Endothelial cell of umbilical vein (primary cell): Measurements from ENCODE around the gene GFER.

Experiments
- EZH2 ChIP-seq: IDR thresholded peaks from 2 replicates; pipeline ENCODE4 v1.6.1; 2012; ENCODE audit warnings: borderline replicate concordance, low read depth, mild to moderate bottlenecking, moderate library complexity, low read length, inconsistent platforms; ENCODE audit not compliant: severe bottlenecking
- FOS ChIP-seq: IDR thresholded peaks from 2 replicates; pipeline ENCODE4 v1.6.1; 2011; ENCODE audit warnings: mild to moderate bottlenecking, low read length, moderate library complexity, borderline replicate concordance; ENCODE audit not compliant: insufficient read depth
- GATA2 ChIP-seq: IDR thresholded peaks from 2 replicates; pipeline ENCODE4 v1.7.0; 2011; ENCODE audit warnings: low read depth, mild to moderate bottlenecking, moderate library complexity, mixed read lengths, low read length; ENCODE audit not compliant: insufficient read length, insufficient read depth
- JUN ChIP-seq: IDR thresholded peaks from 2 replicates; pipeline ENCODE4 v1.6.1; 2011; ENCODE audit warnings: borderline replicate concordance, low read depth; ENCODE audit not compliant: insufficient read length, insufficient read depth
- MYC ChIP-seq: IDR thresholded peaks from one replicate; pipeline ENCODE4 v1.6.1; 2011; ENCODE audit warnings: mild to moderate bottlenecking, low read depth, low read length
- POLR2A ChIP-seq: IDR thresholded peaks from 2 replicates; pipeline ENCODE4 v1.6.1; 2012; ENCODE audit warnings: low read depth, mild to moderate bottlenecking, control low read depth, low read length
- POLR2AphosphoS5 ChIP-seq: IDR thresholded peaks from 2 replicates; pipeline ENCODE4 v1.6.1; 2012; ENCODE audit warnings: low read depth, mild to moderate bottlenecking, control low read depth, low read length, moderate library complexity; ENCODE audit not compliant: insufficient read depth
- TF ChIP-seq, protein P1 (sequence below): IDR thresholded peaks from 2 replicates; pipeline ENCODE4 v1.6.1; 2011; ENCODE audit not compliant: insufficient read depth, insufficient read length
- TF ChIP-seq, protein P2 (sequence below), 2 donors: IDR thresholded peaks; 1 replicate in 1 of 2; 2 replicates in 1 of 2; pipeline ENCODE4 v1.5.1; 2011; ENCODE audit warnings: low read length in 2 of 2, mild to moderate bottlenecking in 2 of 2, moderate library complexity in 2 of 2, control low read depth in 1 of 2, inconsistent platforms in 1 of 2, low read depth in 1 of 2; ENCODE audit not compliant: insufficient read depth in 1 of 2; ENCODE audit errors: extremely low read depth in 1 of 2

DNA sequence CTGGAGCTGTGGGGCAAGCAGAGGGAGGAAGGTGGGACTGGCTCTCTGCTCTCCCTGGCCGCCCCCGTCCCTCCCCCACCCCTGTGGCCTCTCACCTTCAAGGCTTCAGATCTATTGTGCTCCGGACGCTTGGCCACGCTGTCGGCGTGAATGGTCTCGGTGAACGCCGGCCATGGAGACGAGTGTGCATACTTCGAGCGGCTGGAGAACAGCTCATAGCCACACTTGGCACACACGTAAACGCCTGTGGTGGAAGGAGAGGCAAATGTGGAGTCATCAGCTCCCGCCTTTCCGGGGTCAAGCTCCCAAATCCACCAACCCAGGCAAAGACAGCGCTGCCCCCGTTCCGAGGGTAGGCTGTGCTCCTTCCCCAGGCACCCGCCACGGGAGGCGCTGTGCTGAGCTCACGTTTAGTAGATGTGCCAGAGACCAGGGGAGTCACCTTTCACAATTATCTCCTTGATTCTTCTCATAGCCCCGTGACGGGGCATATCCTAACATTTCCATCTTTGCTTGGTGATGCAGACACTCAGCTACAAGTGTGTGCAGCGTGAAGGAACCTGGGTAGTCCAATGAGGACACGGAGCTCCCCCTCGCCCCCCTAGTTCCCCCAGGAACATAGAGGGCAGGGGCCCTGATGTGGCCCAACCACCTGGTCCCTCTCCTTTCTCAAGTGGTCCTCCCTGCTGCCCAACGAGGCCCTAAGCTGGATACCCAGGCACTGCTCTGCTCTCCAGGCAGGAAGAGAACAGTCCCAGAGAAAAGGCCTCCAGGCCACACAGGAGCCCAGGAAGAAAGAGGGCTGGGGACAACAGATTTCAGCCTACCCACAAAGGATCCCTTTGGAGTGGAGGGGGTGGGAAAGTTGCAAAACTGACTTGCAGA lies 42.6 kb upstream of the GFER start:
- TF ChIP-seq, protein P1, sequence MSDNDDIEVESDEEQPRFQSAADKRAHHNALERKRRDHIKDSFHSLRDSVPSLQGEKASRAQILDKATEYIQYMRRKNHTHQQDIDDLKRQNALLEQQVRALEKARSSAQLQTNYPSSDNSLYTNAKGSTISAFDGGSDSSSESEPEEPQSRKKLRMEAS: no peak
- TF ChIP-seq POLR2A: no peak
- TF ChIP-seq, protein P2, sequence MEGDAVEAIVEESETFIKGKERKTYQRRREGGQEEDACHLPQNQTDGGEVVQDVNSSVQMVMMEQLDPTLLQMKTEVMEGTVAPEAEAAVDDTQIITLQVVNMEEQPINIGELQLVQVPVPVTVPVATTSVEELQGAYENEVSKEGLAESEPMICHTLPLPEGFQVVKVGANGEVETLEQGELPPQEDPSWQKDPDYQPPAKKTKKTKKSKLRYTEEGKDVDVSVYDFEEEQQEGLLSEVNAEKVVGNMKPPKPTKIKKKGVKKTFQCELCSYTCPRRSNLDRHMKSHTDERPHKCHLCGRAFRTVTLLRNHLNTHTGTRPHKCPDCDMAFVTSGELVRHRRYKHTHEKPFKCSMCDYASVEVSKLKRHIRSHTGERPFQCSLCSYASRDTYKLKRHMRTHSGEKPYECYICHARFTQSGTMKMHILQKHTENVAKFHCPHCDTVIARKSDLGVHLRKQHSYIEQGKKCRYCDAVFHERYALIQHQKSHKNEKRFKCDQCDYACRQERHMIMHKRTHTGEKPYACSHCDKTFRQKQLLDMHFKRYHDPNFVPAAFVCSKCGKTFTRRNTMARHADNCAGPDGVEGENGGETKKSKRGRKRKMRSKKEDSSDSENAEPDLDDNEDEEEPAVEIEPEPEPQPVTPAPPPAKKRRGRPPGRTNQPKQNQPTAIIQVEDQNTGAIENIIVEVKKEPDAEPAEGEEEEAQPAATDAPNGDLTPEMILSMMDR (IDR thresholded peaks at IDR 0.05; ENCODE audit: extremely low read depth in 1 of 2, insufficient read depth in 1 of 2, low read depth in 1 of 2, low read length in 2 of 2): peak in 1 of 2 donors; percentile 8
- TF ChIP-seq POLR2AphosphoS5: no peak
- TF ChIP-seq JUN: no peak
- TF ChIP-seq EZH2: no peak
- TF ChIP-seq GATA2: no peak
- no peak for TF ChIP-seq MYC
- TF ChIP-seq FOS: no peak
